Psoas muscle (tissue), 8 donors: Measurements from ENCODE around the gene EIF3B. TPM values are rescaled to one million over a fixed set of nuclear protein-coding genes. Genes with fewer than 3 reads are reported as not detected.
"Not testable (repeated sequence)": the region's sequence is repeated elsewhere in the genome, so short reads cannot be mapped to it uniquely, and the experiment has no call there.

Experiments used
- ATAC-seq, 4 donors: fragments of 200-7000 bp; cut with Tn5 transposase; one replicate each; pipeline ENCODE4 v1.9.1; 2020; ENCODE audit warnings: moderate library complexity in 3 of 4, mild to moderate bottlenecking in 2 of 4
- DNase-seq, 2 donors: peaks; one replicate each; pipeline ENCODE4 v3.0.0-alpha.2; 2020
- H3K27ac ChIP-seq: fragments of 200-600 bp; one replicate; pipeline ENCODE4 v1.8.0; 2022
- H3K27me3 ChIP-seq, 3 donors: fragments of 200-600 bp in 1 of 3; one replicate each; pipeline versions ENCODE4 v1.6.1 to v1.8.0; 2013 to 2022; ENCODE audit warnings: low read length in 2 of 3, mild to moderate bottlenecking in 2 of 3, moderate library complexity in 1 of 3; ENCODE audit not compliant: insufficient read depth in 3 of 3
- H3K36me3 ChIP-seq, 2 donors: fragments of 200-600 bp in 1 of 2; one replicate each; pipeline versions ENCODE4 v1.6.1 to v1.8.0; 2013 to 2022; ENCODE audit warnings: low read depth in 1 of 2, mild to moderate bottlenecking in 1 of 2, moderate library complexity in 1 of 2; ENCODE audit not compliant: insufficient read depth in 1 of 2
- H3K4me1 ChIP-seq: fragments of 200-600 bp; one replicate; pipeline ENCODE4 v1.8.0; 2022
- H3K4me3 ChIP-seq: fragments of 200-600 bp; one replicate; pipeline ENCODE4 v1.8.0; 2022; ENCODE audit warnings: mild to moderate bottlenecking
- H3K9me3 ChIP-seq: fragments of 200-600 bp; one replicate; pipeline ENCODE4 v1.8.0; 2022
- WGBS, 3 donors: extraction: QIAGEN DNeasy Blood & Tissue Kit; methylation state at CpG; one replicate each; pipeline versions ENCODE4 v1.1.6 to v1.1.7; 2013; 5-methylcytosine and 5-hydroxymethylcytosine counted together
- intact Hi-C, 2 donors: fragments of 100-400 bp; cut with DNase I; formaldehyde crosslinking; loops; one replicate each; pipeline versions ENCODE4 v1.11.0 to v1.14.2; 2022
- polyA plus RNA-seq, 3 donors: library from polyadenylated mRNA; stranded (reverse); fragments of 200-250 nt; gene quantifications; one replicate each; pipeline ENCODE4 v1.2.3, GENCODE V29; 2013
- total RNA-seq, 4 donors: library from RNA; stranded (reverse); fragmentation: NEBNext Ultra II Directional in 2 of 4; extraction: Animal tissue kit (Norgen Biotek cat#: 25700) in 2 of 4; gene quantifications; one replicate each; pipeline versions ENCODE4 v1.2.1 to v1.2.4, GENCODE V29; 2021 to 2023
- TF ChIP-seq, protein P1 (sequence below): fragments of 200-600 bp; IDR thresholded peaks from one replicate; pipeline ENCODE4 v1.8.0; 2022; ENCODE audit warnings: antibody characterized with exemption
- donor health status: healthy with polysubstance abuse.
- donor health status: DM: no; HTN: no; CAD: no; lungs with moderate emphysema.
- donor health status: Bipolar disorder and iron deficiency.
- donor health status: healthy.
- donor health status: DM: yes; HTN: yes; CAD: no.
- donor health status: DM: no; HTN: no; CAD: no.
- donor health status: DM: no; HTN: no; CAD: no.
- donor health status: DM: yes; HTN: yes; CAD: no.

Gene EIF3B
- total and polyA plus RNA-seq, 7 donors: 101 to 275 (median 174) TPM

DNA sequence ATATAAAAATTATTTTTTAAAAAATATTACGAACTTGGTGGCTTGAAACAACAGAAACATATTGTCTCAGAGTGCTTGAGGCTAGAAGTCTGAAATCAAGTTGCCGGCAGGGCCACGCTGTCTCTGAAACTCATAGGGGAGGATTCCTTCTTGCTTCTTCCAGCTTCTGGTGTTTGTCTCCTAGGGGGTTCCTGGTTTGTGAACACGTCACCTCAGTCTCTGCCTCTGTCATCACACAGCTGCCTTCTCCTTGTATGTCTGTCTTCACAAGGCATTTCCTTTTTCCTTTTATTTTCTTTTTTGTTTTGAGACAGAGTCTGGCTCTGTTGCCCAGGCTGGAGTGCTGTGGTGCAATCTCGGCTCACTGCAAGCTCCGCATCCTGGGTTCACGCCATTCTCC, 27.7 kb upstream of the EIF3B start:
- ATAC-seq (no peak), DNase-seq (no peak)
- no peak overlapping the region for H3K27ac ChIP-seq
- H3K4me3 ChIP-seq: no peak overlapping the region
- H3K27me3 ChIP-seq: no peaks in the 10 kb centered on the region
- TF ChIP-seq, protein P1, sequence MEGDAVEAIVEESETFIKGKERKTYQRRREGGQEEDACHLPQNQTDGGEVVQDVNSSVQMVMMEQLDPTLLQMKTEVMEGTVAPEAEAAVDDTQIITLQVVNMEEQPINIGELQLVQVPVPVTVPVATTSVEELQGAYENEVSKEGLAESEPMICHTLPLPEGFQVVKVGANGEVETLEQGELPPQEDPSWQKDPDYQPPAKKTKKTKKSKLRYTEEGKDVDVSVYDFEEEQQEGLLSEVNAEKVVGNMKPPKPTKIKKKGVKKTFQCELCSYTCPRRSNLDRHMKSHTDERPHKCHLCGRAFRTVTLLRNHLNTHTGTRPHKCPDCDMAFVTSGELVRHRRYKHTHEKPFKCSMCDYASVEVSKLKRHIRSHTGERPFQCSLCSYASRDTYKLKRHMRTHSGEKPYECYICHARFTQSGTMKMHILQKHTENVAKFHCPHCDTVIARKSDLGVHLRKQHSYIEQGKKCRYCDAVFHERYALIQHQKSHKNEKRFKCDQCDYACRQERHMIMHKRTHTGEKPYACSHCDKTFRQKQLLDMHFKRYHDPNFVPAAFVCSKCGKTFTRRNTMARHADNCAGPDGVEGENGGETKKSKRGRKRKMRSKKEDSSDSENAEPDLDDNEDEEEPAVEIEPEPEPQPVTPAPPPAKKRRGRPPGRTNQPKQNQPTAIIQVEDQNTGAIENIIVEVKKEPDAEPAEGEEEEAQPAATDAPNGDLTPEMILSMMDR: no peak
- 87 to 88% (median 87%) methylated on average over 7 of the region's 7 CpGs for WGBS, 3 donors
- H3K4me1 ChIP-seq: no peaks in the 10 kb centered on the region
- intact Hi-C loops: no loop called here
- no peaks in the 10 kb centered on the region for H3K9me3 ChIP-seq
- H3K36me3 ChIP-seq: no peaks in the 10 kb centered on the region

DNA sequence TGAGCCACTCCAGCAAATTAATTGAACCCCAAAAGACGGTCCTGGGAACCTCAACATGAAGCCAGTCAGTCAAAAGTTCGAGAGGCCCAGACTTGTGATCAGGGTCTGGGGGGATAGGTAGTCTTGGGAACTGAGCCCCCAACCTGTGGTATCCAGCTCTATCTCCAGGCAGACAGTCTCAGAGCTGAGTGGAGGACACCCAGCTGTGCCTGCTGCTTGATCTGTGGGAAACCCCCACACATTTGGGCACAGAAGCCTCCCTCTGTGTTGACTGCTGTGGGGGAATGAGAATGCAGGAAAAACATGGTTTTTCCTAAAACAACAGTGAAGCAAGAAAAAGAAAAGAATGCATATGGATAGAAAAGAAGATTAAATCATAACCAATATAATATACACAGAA, 24.1 kb upstream of the EIF3B start:
- 92 to 97% (median 93%) methylated on average over 2 of the region's 2 CpGs for WGBS, 3 donors

DNA sequence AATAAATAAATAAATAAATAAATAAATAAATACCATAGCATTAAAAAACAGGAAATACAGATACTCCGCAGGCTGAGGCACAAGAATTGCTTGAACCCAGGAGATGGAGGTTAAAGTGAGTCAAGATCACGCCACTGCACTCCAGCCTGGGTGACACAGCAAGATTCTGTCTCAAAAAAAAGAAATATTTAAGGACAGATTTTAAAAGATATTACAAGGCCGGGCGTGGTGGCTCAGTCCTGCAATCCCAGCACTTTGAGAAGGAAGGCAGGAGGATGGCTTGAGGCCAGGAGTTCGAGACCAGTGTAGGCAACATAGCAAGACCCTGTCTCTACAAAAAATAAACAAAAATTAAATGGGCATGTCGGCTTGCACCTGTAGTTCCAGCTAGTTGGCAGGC, 22.9 kb upstream of the EIF3B start:
- WGBS, 3 donors: 90 to 91% (median 90%) methylated on average over 6 of the region's 6 CpGs
- intact Hi-C loops: no loop called here
- H3K27me3 ChIP-seq: no peaks in the 10 kb centered on the region
- H3K36me3 ChIP-seq: no peaks in the 10 kb centered on the region
- H3K4me3 ChIP-seq: no peak overlapping the region
- no peaks in the 10 kb centered on the region for H3K9me3 ChIP-seq
- TF ChIP-seq, protein P1: no peak
- no peak for ATAC-seq
- no peak overlapping the region for H3K27ac ChIP-seq
- H3K4me1 ChIP-seq: no peaks in the 10 kb centered on the region
- DNase-seq: no peak

More for the DNA sequence above, 24.1 kb upstream of the EIF3B start:
- Histone ChIP-seq H3K9me3 (no peaks in the 10 kb centered on the region), H3K27ac (no peak overlapping the region), H3K4me1 (no peaks in the 10 kb centered on the region), H3K4me3 (no peak overlapping the region), H3K27me3 (no peaks in the 10 kb centered on the region), H3K36me3 (no peaks in the 10 kb centered on the region)
- TF ChIP-seq, protein P1: no peak
- no peak for ATAC-seq
- DNase-seq: no peak
- intact Hi-C loops: no loop called here

DNA sequence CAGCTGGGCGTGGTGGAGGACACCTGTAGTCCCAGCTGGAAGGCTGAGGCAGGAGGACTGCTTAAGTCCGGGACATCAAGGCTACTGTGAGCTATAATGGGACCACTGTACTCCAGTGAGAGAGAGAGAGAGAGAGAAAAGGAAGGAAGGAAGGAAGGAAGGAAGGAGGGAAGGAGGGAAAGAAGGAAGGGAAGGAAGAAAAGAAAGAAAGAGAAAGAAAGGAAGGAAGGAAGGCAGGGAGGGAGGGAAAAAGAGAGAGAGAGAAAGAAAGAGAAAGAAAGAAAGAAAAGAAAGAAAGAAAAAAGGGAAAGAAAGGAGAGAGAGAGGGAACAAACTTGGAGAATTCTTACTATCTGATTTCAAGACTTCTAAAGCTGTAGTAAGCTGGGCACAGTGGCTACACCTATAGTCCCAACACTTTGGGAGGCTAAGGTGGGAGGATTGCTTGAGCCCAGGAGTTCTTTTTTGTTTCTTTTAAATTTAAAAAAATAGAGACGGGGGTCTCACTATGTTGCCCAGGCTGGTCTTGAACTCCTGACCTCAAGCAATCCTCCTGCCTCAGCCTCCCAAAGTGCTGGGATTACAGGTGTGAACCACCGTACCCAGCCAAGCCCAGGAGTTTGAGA, 21.9 kb upstream of the EIF3B start:
- ATAC-seq, H3K27me3 ChIP-seq, H3K36me3 ChIP-seq, H3K9me3 ChIP-seq, H3K4me3 ChIP-seq, H3K27ac ChIP-seq, DNase-seq, intact Hi-C loops, H3K4me1 ChIP-seq: not testable (repeated sequence)
- WGBS, 3 donors: 93 to 95% (median 95%) methylated on average over 4 of the region's 4 CpGs

DNA sequence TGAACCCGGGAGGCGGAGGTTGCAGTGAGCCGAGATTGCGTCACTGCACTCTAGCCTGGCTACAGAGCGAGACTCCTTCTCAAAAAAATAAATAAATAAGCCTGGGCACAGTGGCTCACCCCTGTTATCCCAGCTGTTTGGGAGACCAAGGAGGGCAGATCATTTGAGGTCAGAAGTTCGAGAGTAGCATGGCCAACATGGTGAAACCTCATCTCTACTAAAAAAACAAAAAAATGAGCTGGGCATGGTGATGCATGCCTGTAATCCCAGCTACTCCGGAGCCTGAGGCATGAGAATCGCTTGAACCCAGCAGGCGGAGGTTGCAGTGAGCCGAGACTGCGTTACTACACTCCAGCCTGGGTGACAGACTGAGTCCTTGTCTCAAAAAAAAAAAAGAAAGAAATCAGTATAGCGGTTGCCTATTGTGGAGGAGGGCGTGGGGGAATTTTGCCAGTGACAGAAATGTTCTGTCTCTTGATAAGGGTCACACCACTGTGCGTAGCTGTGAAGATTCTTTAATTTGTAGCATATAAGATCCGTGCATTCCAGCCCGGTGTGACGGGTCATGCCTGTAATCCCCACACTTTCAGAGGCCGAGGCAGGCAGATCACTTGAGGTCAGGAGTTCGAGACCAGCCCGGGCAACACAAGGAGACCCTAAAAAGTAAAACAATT, 17.9 kb upstream of the EIF3B start:
- WGBS, 3 donors: 86 to 91% (median 88%) methylated on average over 20 of the region's 20 CpGs
- intact Hi-C loops: no loop called here

DNA sequence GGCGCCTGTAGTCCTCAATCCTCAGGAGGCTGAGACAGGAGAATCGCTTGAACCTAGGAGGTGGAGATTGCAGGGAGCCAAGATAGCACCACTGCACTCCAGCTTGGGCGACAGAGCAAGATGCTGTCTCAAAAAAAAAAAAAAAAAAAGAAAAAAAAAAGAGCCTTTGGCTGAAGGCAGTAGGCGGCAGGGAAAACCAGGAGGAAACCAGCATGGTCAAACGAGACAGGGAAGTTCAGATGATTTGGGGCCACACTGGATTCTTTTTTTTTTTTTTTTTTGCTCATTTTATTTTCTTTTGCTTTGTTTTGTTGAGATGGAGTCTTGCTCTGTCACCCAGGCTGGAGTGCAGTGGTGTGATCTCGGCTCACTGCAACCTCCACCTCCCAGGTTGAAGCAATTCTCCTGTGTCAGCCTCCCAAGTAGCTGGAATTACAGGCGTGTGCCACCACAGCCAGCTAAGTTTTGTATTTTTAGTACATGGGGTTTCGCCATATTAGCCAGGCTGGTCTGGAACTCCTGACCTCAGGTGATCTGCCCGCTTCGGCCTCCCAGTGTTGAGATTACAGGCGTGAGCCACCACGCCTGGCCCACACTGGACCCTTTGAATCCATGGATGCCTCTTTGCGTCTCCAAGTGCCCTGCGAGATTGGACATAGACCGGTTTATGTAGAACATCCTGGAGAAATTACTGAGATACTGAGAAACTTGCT, 7.1 kb upstream of the EIF3B start:
- DNase-seq, H3K4me3 ChIP-seq, H3K27ac ChIP-seq, H3K27me3 ChIP-seq, ATAC-seq, H3K36me3 ChIP-seq, H3K9me3 ChIP-seq, H3K4me1 ChIP-seq: not testable (repeated sequence)
- intact Hi-C loops: loop anchor here in 1 of 2 donors (5.0 to 10.0 kb wide), 2 partner anchors 683 to 765 kb away; no protein-coding TSS in a partner anchor
- WGBS, 3 donors: 86 to 91% (median 90%) methylated on average over 15 of the region's 15 CpGs

More for the DNA sequence above, 17.9 kb upstream of the EIF3B start:
- no peak overlapping the region for H3K4me3 ChIP-seq
- no peaks in the 10 kb centered on the region for H3K4me1 ChIP-seq
- TF ChIP-seq, protein P1: no peak
- H3K9me3 ChIP-seq: no peaks in the 10 kb centered on the region
- no peaks in the 10 kb centered on the region for H3K27me3 ChIP-seq
- H3K36me3 ChIP-seq: no peaks in the 10 kb centered on the region
- DNase-seq: no peak
- H3K27ac ChIP-seq: no peak overlapping the region
- no peak for ATAC-seq
